PC-9 (cell line): ENCODE data around the gene SEC24B. TPM values are rescaled to one million over a fixed set of nuclear protein-coding genes. Genes with fewer than 3 reads are reported as not detected.
A peak's percentile ranks its signal among the peaks of the same experiment; 100 is the strongest.

Experiments used
- BruUV-seq: library from RNA; stranded (reverse); fragments of 400-500 nt; replicated peaks from 2 replicates; lab custom pipeline; 2021; lab: Mats Ljungman, UMichigan
- CTCF ChIA-PET: fragments of 300-600 bp; sonication (Branson Sonifier 250); formaldehyde crosslinking; loops from one replicate; lab custom pipeline; 2022; ENCODE audit warnings: antibody characterized with exemption; lab: Charles Lee
- POLR2A ChIA-PET: fragments of 300-600 bp; sonication (Branson Sonifier 250); formaldehyde crosslinking; loops from one replicate; lab custom pipeline; 2022; ENCODE audit warnings: antibody characterized with exemption; ENCODE audit not compliant: unreplicated experiment; lab: Charles Lee
- DNase-seq, 2 experiments: peaks; one replicate each; pipeline versions ENCODE4 v3.0.0 to v3.0.0-alpha.2; 2015 to 2022; ENCODE audit warnings: mixed read lengths in 1 of 2
- H2AFZ ChIP-seq: fragments of 200-600 bp; sonication (generic); 2 replicates; pipeline ENCODE4 v1.8.1; 2017; ENCODE audit warnings: antibody characterized with exemption
- H3F3A ChIP-seq: fragments of 200-600 bp; sonication (generic); 2 replicates; pipeline ENCODE4 v1.8.1; 2017; ENCODE audit warnings: antibody characterized with exemption, mild to moderate bottlenecking, low read depth; ENCODE audit not compliant: insufficient read depth
- H3K27ac ChIP-seq: fragments of 200-600 bp; sonication (generic); 2 replicates; pipeline ENCODE4 v1.6.1; 2016; ENCODE audit warnings: mixed run types
- H3K27me3 ChIP-seq: fragments of 200-600 bp; sonication (generic); 2 replicates; pipeline ENCODE4 v1.6.1; 2016; ENCODE audit warnings: low read depth, mixed run types; ENCODE audit not compliant: insufficient read depth
- H3K36me3 ChIP-seq: fragments of 200-600 bp; sonication (generic); 2 replicates; pipeline ENCODE4 v1.6.1; 2016; ENCODE audit warnings: low read depth, mixed run types
- H3K4me1 ChIP-seq: fragments of 200-600 bp; sonication (generic); replicated peaks from 2 replicates; pipeline ENCODE4 v1.6.1; 2016; ENCODE audit warnings: mixed run types; ENCODE audit not compliant: insufficient read depth
- H3K4me2 ChIP-seq: fragments of 200-600 bp; sonication (generic); 2 replicates; pipeline ENCODE4 v1.6.1; 2017; ENCODE audit warnings: mixed run types
- H3K4me3 ChIP-seq: fragments of 200-600 bp; sonication (generic); 2 replicates; pipeline ENCODE4 v1.6.1; 2016; ENCODE audit warnings: mixed run types
- H3K79me2 ChIP-seq: fragments of 200-600 bp; sonication (generic); 2 replicates; pipeline ENCODE4 v1.6.1; 2017; ENCODE audit warnings: low read depth, mixed run types
- H3K9me2 ChIP-seq: fragments of 200-600 bp; sonication (generic); 2 replicates; pipeline ENCODE4 v1.8.1; 2017; ENCODE audit warnings: mild to moderate bottlenecking; ENCODE audit not compliant: insufficient read depth
- H3K9me3 ChIP-seq: fragments of 200-600 bp; sonication (generic); 2 replicates; pipeline ENCODE4 v1.8.1; 2016; ENCODE audit warnings: low read depth; ENCODE audit not compliant: insufficient read depth
- H4K20me1 ChIP-seq: fragments of 200-600 bp; sonication (generic); 2 replicates; pipeline ENCODE4 v1.8.1; 2017; ENCODE audit not compliant: insufficient read depth
- CTCF ChIP-seq: fragments of 200-600 bp; sonication (generic); conservative IDR thresholded peaks from 2 replicates; pipeline ENCODE4 v1.6.1; 2017; ENCODE audit warnings: mixed run types, antibody characterized with exemption, mild to moderate bottlenecking, moderate library complexity
- EZH2 ChIP-seq: fragments of 200-600 bp; sonication (generic); IDR thresholded peaks from 2 replicates; pipeline ENCODE4 v1.8.0; 2017; ENCODE audit warnings: antibody characterized with exemption, low read depth
- intact Hi-C: fragments of 100-400 bp; cut with micrococcal nuclease; formaldehyde crosslinking; loops from one replicate; pipeline ENCODE4 v1.10.0; 2022; ENCODE audit not compliant: unreplicated experiment
- total RNA-seq: library from RNA; stranded (reverse); gene quantifications from 2 replicates; pipeline ENCODE4 v1.2.3, GENCODE V29; 2021

The SEC24B gene
- total RNA-seq, 1 experiment from 2014 or later = 21.7 TPM

- peaks cover 22% of the 10 kb centered on the region for H4K20me1 ChIP-seq
- intact Hi-C loops = no loop called here
- BruUV-seq = no TSS peak
Measured at GRCh38 chr4:109441862-109442458, 8.3 kb downstream of the SEC24B start.

GRCh38 chr4:109444182-109444844, 10.7 kb downstream of the SEC24B start:
- ChIA-PET CTCF (interaction anchor here (0.6 kb wide), 1 partner anchor 17 kb away, joined by 4 read pairs; no protein-coding TSS in a partner anchor), POLR2A (no interaction called here)
- H3K4me3 ChIP-seq = no peak overlapping the region
- H4K20me1 ChIP-seq = peaks cover 14% of the 10 kb centered on the region
- no peaks in the 10 kb centered on the region for H3F3A ChIP-seq
- TF ChIP-seq EZH2 = no peak
- no peak for TF ChIP-seq CTCF
- no peak for DNase-seq
- no peaks in the 10 kb centered on the region for H3K27me3 ChIP-seq
- no peak overlapping the region for H2AFZ ChIP-seq
- no peaks in the 10 kb centered on the region for H3K36me3 ChIP-seq
- peaks cover 92% of the 10 kb centered on the region for H3K79me2 ChIP-seq
- H3K4me2 ChIP-seq = no peak overlapping the region
- no TSS peak for BruUV-seq
- H3K9me3 ChIP-seq = no peaks in the 10 kb centered on the region
- no peaks in the 10 kb centered on the region for H3K9me2 ChIP-seq
- no peak overlapping the region for H3K27ac ChIP-seq
- intact Hi-C loops = no loop called here
- no peaks in the 10 kb centered on the region; the same call in 1 of the 2 replicates for H3K4me1 ChIP-seq

More at GRCh38 chr4:109441862-109442458, 8.3 kb downstream of the SEC24B start:
- no peaks in the 10 kb centered on the region for H3K27me3 ChIP-seq
- POLR2A ChIA-PET = no interaction called here
- H3K9me2 ChIP-seq = no peaks in the 10 kb centered on the region
- 0 out of 2 replicates have a peak overlapping the region, but pooled peaks have one; percentile 13 for H3K4me2 ChIP-seq
- no peaks in the 10 kb centered on the region; the same call in 1 of the 2 replicates for H3K4me1 ChIP-seq
- no peak overlapping the region for H3K4me3 ChIP-seq
- H3K27ac ChIP-seq = no peak overlapping the region
- no peaks in the 10 kb centered on the region for H3F3A ChIP-seq
- H3K79me2 ChIP-seq = peaks cover 94% of the 10 kb centered on the region
- no peak overlapping the region for H2AFZ ChIP-seq
- no peaks in the 10 kb centered on the region for H3K9me3 ChIP-seq
- DNase-seq = no peak
- CTCF ChIA-PET = no interaction called here
- no peak for TF ChIP-seq CTCF
- TF ChIP-seq EZH2 = no peak
- H3K36me3 ChIP-seq = no peaks in the 10 kb centered on the region

- no peak overlapping the region for H2AFZ ChIP-seq
- no peaks in the 10 kb centered on the region for H3K9me2 ChIP-seq
- H3K36me3 ChIP-seq = no peaks in the 10 kb centered on the region
- intact Hi-C loops = no loop called here
- H3K9me3 ChIP-seq = no peaks in the 10 kb centered on the region
- CTCF ChIA-PET = no interaction called here
- peaks cover 8% of the 10 kb centered on the region for H4K20me1 ChIP-seq
- peaks cover 85% of the 10 kb centered on the region for H3K79me2 ChIP-seq
- no peak overlapping the region for H3K4me3 ChIP-seq
- no TSS peak for BruUV-seq
- no peaks in the 10 kb centered on the region for H3F3A ChIP-seq
- DNase-seq = no peak
- H3K4me2 ChIP-seq = no peak overlapping the region
- TF ChIP-seq EZH2 (no peak), CTCF (no peak)
- H3K27ac ChIP-seq = no peak overlapping the region
- H3K4me1 ChIP-seq = no peaks in the 10 kb centered on the region; the same call in 1 of the 2 replicates
- POLR2A ChIA-PET = no interaction called here
- no peaks in the 10 kb centered on the region for H3K27me3 ChIP-seq
Measured at GRCh38 chr4:109447278-109447677, 13.7 kb downstream of the SEC24B start.
